Panc1 (cell line): Measurements from ENCODE around the gene TRIM54. TPM values are rescaled to one million over a fixed set of nuclear protein-coding genes. Genes with fewer than 3 reads are reported as not detected.

Source experiments
- ATAC-seq: fragments of 200-7000 bp; cut with Tn5 transposase; 2 replicates; pipeline ENCODE4 v1.9.1; 2020; ENCODE audit warnings: mild to moderate bottlenecking, moderate library complexity
- BruUV-seq: library from RNA; stranded (reverse); fragments of 400-500 nt; replicated peaks from 2 replicates; lab custom pipeline; 2021; lab: Mats Ljungman, UMichigan
- CTCF ChIA-PET: fragments of 300-600 bp; sonication (Branson Sonifier 250); formaldehyde crosslinking; loops from one replicate; lab custom pipeline; 2022; ENCODE audit warnings: antibody characterized with exemption; lab: Charles Lee
- POLR2A ChIA-PET: fragments of 300-600 bp; sonication (Branson Sonifier 250); formaldehyde crosslinking; loops from one replicate; lab custom pipeline; 2022; ENCODE audit warnings: antibody characterized with exemption; lab: Charles Lee
- DNase-seq: peaks from one replicate; pipeline ENCODE4 v3.0.0-alpha.2; 2010; ENCODE audit warnings: low read depth, low spot score
- H3K27ac ChIP-seq: 2 replicates; pipeline ENCODE4 v1.5.1; 2011; ENCODE audit warnings: mild to moderate bottlenecking, low read length, inconsistent platforms
- H3K27me3 ChIP-seq: fragments of 200-500 bp; sonication (Bioruptor generic); 2 replicates; pipeline ENCODE4 v1.6.0; 2014; ENCODE audit warnings: low read length, inconsistent platforms; ENCODE audit not compliant: control insufficient read depth, insufficient read depth
- H3K36me3 ChIP-seq: fragments of 200-500 bp; sonication (Bioruptor generic); 2 replicates; pipeline ENCODE4 v1.5.1; 2014; ENCODE audit warnings: inconsistent platforms, mild to moderate bottlenecking, low read length, moderate library complexity; ENCODE audit not compliant: control insufficient read depth, insufficient read depth
- H3K4me1 ChIP-seq: 2 replicates; pipeline ENCODE4 v1.5.1; 2011; ENCODE audit warnings: inconsistent platforms, mild to moderate bottlenecking, low read length, moderate library complexity; ENCODE audit not compliant: control insufficient read depth, insufficient read depth
- H3K4me3 ChIP-seq, 2 experiments: 2 replicates each; pipeline ENCODE4 v1.5.1; 2011 to 2012; ENCODE audit warnings: low read depth in 2 of 2, low read length in 2 of 2, mild to moderate bottlenecking in 2 of 2, inconsistent platforms in 1 of 2, moderate library complexity in 1 of 2
- H3K9me3 ChIP-seq: fragments of 200-500 bp; sonication (Bioruptor generic); 2 replicates; pipeline ENCODE4 v1.5.1; 2014; ENCODE audit warnings: low read depth, mild to moderate bottlenecking, inconsistent platforms, low read length, moderate library complexity; ENCODE audit not compliant: control insufficient read depth, insufficient read depth
- CTCF ChIP-seq: fragments of 450-650 bp; IDR thresholded peaks from 2 replicates; pipeline ENCODE4 v1.5.1; 2017; ENCODE audit warnings: mild to moderate bottlenecking
- POLR2AphosphoS5 ChIP-seq: IDR thresholded peaks from 2 replicates; pipeline ENCODE4 v1.6.1; 2012; ENCODE audit warnings: mild to moderate bottlenecking, low read depth, low read length, moderate library complexity
- REST ChIP-seq, 2 experiments: IDR thresholded peaks; 2 replicates each; pipeline ENCODE4 v1.6.1; 2011 to 2012; ENCODE audit warnings: low read depth in 2 of 2, control low read depth in 1 of 2, low read length in 1 of 2, mild to moderate bottlenecking in 1 of 2, moderate library complexity in 1 of 2; ENCODE audit not compliant: insufficient read depth in 1 of 2
- SIN3A ChIP-seq: IDR thresholded peaks from 2 replicates; pipeline ENCODE4 v1.6.1; 2012; ENCODE audit warnings: low read depth, mild to moderate bottlenecking, low read length, moderate library complexity, borderline replicate concordance; ENCODE audit not compliant: insufficient read depth
- TCF7L2 ChIP-seq: IDR thresholded peaks from 2 replicates; pipeline ENCODE4 v1.6.1; 2011; ENCODE audit warnings: mild to moderate bottlenecking, low read depth, low read length, inconsistent platforms
- in situ Hi-C: cut with HindIII; loops from 2 replicates; pipeline ENCODE4 v1.10.0; 2016; ENCODE audit warnings: low sequenced_read_pairs, low pct_unique_long_range_greater_than_20kb
- intact Hi-C: fragments of 100-400 bp; cut with micrococcal nuclease; formaldehyde crosslinking; loops from one replicate; pipeline ENCODE4 v1.10.0; 2022; ENCODE audit not compliant: unreplicated experiment
- total RNA-seq: library from RNA; stranded (reverse); gene quantifications from one replicate; pipeline ENCODE4 v1.2.1, GENCODE V29; 2021; ENCODE audit not compliant: unreplicated experiment

TRIM54 gene
- total RNA-seq, 1 experiment from 2014 or later: 0.21 TPM

- ATAC-seq: no peak; the same call in 1 of the 2 replicates
- DNase-seq: no peak
- Histone ChIP-seq H3K27me3 (no peaks in the 10 kb centered on the region), H3K27ac (no peak overlapping the region), H3K4me1 (no peaks in the 10 kb centered on the region), H3K36me3 (no peaks in the 10 kb centered on the region), H3K9me3 (no peaks in the 10 kb centered on the region), H3K4me3 (no peak overlapping the region)
- TF ChIP-seq REST (IDR thresholded peaks at IDR 0.05; ENCODE audit: insufficient read depth in 1 of 2, low read depth in 2 of 2, low read length in 1 of 2): no peak
- POLR2A ChIA-PET: no interaction called here
- CTCF ChIA-PET: no interaction called here
- BruUV-seq: TSS peak; percentile 64
- in situ Hi-C loops: no loop called here
- intact Hi-C loops: no loop called here
Observed at GRCh38 chr2:27309651-27310050, 27.4 kb downstream of the TRIM54 start.

- ChIA-PET POLR2A (no interaction called here), CTCF (no interaction called here)
- in situ Hi-C loops: no loop called here
- DNase-seq (no peak), ATAC-seq (no peak)
- no peaks in the 10 kb centered on the region for H3K27me3 ChIP-seq
- no peaks in the 10 kb centered on the region for H3K36me3 ChIP-seq
- no TSS peak for BruUV-seq
- no peak overlapping the region for H3K4me3 ChIP-seq
- no peaks in the 10 kb centered on the region for H3K4me1 ChIP-seq
- TF ChIP-seq TCF7L2 (no peak), CTCF (no peak), SIN3A (no peak), POLR2AphosphoS5 (no peak), REST (IDR thresholded peaks at IDR 0.05; ENCODE audit: insufficient read depth in 1 of 2, low read depth in 2 of 2, low read length in 1 of 2) (no peak)
- no peak overlapping the region for H3K27ac ChIP-seq
- no peaks in the 10 kb centered on the region for H3K9me3 ChIP-seq
- intact Hi-C loops: no loop called here
Observed at GRCh38 chr2:27312152-27312551, 29.9 kb downstream of the TRIM54 start.
